ENCODE data around the gene NKAPD1.

- no peak; the same call in 1 of the 2 replicates for TF ChIP-seq CTCF (conservative IDR thresholded peaks at IDR 0.05; ENCODE audit: low read length)
- no peak for TF ChIP-seq EZH2phosphoT487 (IDR thresholded peaks at IDR 0.05; ENCODE audit: borderline replicate concordance)
These were observed 12.5 kb downstream of the NKAPD1 start, which contains the start of the genes SDHD and TIMM8B for GRCh38 chr11:112086422-112087191.
